ENCODE measurements around the gene ITGBL1.

ITGBL1 gene

DNA sequence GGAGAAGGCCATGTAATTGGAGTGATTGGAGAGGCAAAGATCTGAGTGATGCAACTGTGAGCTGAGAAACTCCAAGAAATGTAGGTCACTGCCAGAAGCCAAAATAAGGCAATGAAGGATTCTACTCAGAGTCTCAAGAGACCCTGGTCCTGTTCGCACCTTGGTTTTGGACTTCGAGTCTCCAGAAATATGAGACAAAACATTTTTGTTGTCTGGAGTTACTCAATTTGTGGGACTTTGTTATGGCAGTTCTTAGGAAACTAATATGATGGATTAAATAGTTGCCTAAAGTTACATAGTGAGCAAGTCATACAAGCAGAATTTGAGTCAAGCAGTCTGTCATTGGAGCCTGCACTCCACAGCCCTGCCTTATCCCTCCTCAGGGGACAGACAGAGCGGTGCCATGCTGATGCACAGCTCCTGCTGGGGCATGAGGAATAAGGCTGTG lies 104.2 kb downstream of the ITGBL1 start:
- in situ Hi-C loops (cut with MboI; ENCODE audit: low sequenced_read_pairs): no loop called here

DNA sequence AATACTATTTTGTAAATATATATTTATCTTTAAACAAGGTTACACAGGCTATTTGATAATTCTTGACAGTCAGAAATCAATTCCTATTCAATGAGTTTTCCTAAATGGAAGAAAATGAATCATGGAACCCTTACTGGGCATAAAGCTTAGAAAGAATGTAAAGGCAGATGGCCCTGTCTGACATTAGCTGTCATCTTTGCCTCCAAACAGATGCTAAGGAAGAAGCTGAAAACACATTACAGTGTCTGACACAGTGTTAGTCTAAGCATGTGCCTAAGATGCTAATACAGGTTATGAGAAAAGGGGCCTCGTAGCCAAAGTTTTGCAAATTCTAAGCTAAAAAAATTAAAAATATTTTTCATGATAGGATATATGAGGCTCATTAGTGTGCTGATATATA lies 112.8 kb downstream of the ITGBL1 start:
- in situ Hi-C loops (cut with MboI; ENCODE audit: low sequenced_read_pairs): no loop called here

DNA sequence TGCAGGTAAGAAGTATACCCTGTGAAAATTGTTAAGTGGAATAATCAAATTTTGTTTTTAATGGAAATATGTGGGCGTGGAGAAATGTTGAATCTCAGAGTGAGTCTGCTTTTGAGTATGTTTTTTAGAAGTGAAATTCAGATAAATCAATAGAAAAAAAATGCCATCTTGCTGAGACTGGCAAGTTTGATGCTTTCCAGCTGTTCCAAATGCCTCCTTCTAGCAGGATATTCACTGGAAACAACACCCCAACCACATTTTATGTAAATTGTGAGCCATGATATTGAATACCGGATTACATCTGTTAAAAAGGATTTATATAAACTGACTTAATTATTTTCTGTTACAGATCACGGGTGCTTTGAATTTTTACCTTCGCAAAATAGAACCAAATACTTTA lies 115.4 kb downstream of the ITGBL1 start:
- in situ Hi-C loops (cut with MboI; ENCODE audit: low sequenced_read_pairs): no loop called here

DNA sequence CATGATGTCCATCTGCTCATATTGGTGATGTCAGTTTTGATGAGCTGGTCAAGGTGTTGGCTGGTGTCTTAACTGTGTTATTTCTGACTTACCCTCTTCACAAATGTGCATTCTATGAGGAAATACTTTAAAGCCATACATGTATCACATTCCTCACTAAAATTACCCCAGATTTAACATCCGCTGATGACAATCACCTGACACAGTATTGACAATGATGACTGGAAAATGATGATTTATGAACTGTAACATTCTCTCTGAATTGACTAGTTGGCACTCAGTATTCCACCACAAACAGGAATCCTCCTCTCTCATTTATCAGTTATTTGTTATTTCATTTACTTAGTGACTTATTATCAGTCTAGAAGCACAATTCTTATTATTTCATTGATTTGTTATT lies 117.3 kb downstream of the ITGBL1 start:
- in situ Hi-C loops (cut with MboI; ENCODE audit: low sequenced_read_pairs): no loop called here

DNA sequence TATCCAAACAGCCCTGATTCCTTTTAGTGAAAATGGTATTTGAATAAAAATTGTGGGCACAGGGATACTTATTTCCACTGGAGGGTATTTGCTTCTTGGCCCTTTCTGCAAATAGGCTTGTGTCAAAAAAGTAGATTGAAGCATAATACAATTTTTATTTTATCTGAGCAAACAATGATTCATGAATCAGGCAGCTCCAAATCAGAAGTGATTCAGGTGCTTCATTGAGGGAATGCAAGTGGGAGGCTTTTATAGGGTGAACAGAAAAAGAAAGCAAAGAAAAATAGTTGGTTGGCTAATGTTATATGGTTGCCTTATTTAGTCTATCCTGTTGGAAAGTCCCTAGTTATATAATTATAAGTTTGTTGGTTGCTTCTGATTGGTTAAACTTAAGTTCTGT lies 117.9 kb downstream of the ITGBL1 start:
- in situ Hi-C loops (cut with MboI; ENCODE audit: low sequenced_read_pairs): no loop called here

DNA sequence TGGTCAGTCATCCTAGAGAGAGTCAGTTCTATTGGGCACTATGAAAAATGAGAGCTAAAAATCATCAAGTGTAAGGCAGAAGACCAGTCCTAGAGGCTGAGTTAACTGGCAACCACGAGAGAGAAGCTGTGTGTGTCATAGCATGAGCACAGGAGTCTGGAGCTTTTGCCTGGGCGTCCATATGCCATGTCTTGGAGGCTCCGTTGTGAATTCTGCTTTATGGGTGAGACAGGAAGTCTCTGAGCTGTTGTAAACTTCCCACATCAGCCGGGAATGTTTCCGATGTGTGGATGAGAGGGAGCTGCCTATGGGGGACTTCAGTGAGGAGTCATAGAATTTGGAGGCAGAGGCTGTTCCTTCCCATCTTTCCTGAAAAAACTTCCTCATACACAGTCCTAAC lies 120.0 kb downstream of the ITGBL1 start:
- in situ Hi-C loops (cut with MboI; ENCODE audit: low sequenced_read_pairs): no loop called here

DNA sequence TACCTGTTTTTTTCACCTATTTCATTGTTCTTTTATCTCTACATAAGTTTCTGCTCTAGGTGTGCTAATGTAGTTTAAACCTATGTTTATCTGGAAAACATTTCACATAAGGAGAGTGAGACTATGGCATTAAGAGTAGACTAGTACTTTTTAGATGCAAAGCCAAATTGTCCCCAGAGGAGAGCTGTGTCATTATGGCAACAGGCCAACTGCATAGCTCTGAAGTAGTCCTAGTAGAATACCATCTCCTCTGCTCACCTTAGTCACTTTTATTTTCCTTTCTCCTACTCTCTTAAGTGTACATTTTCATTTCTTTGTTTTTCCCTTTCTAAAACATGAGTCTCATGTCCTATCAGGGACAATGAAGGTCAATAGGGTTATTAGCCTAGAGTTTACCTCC lies 123.1 kb downstream of the ITGBL1 start:
- in situ Hi-C loops (cut with MboI; ENCODE audit: low sequenced_read_pairs): no loop called here

DNA sequence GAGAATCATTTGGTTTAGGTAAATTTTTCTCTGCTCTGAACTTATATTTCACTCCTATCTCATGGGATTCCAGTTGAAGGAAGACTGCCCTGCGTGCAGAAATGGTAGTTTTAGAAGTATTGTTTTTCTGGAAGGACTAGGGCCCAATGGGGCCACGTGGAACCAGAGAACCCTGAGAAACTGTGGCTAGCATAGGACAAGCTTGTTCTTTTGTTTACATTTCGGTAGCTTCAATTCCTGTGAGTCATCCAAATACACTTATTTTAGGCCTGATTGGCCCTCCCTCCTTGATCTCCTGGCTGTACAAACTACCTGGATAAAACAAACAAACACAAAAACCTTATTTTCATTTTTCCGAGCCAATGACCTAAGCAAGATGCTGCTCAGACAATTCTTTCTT lies 124.0 kb downstream of the ITGBL1 start:
- in situ Hi-C loops (cut with MboI; ENCODE audit: low sequenced_read_pairs): no loop called here

DNA sequence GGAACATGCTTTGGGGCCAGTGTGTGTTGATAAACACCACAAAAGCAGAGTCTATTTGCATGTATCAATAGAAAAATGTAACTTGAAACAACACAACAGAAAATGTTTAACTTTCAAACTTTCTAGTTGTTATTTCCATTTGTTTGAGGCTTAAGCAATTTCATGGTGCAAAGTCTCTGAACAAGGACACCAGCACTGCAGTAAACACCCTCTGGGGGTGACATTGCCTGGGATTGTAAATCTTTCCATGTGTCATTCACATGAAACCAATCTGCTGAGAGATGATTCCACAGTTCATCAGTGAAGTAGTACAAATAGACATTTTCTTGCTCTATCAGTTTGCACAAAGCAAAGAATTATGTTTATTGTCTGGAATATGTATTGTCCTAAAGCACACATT lies 124.5 kb downstream of the ITGBL1 start:
- in situ Hi-C loops (cut with MboI; ENCODE audit: low sequenced_read_pairs): no loop called here

DNA sequence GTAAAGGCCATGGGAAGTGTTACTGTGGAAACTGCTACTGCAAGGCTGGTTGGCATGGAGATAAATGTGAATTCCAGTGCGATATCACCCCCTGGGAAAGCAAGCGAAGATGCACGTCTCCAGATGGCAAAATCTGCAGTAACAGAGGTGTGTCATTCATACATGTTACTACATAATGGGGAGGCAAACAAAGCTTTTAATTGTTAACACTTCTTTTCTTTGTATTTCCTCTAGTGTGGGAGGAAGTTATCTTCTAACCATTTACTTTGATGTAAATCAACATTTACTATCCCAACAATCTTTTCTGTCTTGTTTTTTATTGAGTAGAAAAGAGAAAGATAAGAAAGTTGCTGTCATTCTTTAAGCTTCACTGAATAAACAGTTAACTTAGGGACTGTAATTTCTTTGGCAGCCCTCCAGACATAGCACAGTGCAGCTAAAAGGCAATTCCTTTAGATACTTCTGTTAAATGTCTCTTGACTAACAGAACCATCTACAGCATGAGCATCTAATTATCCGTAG lies 126.9 kb downstream of the ITGBL1 start:
- in situ Hi-C loops (cut with MboI; ENCODE audit: low sequenced_read_pairs): no loop called here

DNA sequence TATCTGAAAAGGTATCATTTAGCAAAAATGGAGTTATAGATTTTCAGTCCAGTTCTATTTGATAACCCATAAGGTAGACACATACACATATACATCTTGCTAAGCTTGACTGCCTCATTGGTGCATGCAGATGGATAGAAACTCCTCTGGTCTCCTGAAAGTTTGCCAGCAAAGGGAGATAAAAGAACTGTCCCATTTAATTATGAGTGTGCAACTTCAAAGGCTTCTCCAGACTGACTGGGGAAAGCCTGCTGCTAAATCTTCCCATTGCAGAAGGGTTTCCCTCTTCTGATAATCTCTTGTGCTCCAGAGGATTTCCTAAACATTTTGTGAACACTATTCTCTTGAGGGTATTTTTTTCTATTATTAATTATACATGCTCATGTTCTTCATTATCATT lies 131.9 kb downstream of the ITGBL1 start:
- in situ Hi-C loops (cut with MboI; ENCODE audit: low sequenced_read_pairs): no loop called here

DNA sequence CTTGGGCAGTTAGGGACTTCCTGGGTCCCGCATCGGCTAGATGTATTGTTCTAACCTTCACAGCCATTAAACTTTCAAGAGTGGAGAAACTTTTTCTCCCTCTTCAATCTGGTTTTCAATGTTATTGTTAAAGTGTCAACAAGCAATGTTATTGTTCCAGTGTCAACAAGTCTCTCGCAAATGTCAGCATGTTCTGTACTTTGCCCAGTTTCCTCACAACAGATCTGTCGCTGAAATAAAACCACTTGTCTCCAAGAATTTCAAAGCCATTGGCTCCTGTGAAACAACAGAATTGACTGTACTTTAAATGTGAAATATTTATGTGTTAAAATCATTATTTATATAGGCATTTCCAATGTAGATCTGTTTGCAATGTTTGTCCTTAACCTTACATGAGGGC lies 138.0 kb downstream of the ITGBL1 start:
- in situ Hi-C loops (cut with MboI; ENCODE audit: low sequenced_read_pairs): no loop called here

DNA sequence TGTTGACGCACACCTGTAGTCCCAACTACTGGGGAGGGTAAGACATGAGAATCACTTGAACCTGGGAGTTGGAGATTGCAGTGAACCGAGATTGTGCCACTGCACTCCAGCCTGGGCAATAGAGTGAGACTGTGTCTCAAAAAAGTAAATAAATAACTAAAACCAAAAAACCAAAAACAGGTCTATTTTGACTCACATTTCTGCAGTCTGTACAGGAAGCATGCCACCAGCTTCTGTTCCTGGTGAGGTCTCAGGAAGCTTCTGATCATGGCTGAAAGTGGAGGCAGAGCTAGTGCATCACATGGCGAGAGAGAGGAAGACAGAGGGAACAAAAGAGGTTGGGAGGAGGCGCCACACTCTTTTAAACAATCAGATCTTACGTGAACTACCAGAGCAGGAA lies 142.5 kb downstream of the ITGBL1 start:
- in situ Hi-C loops (cut with MboI; ENCODE audit: low sequenced_read_pairs): no loop called here

DNA sequence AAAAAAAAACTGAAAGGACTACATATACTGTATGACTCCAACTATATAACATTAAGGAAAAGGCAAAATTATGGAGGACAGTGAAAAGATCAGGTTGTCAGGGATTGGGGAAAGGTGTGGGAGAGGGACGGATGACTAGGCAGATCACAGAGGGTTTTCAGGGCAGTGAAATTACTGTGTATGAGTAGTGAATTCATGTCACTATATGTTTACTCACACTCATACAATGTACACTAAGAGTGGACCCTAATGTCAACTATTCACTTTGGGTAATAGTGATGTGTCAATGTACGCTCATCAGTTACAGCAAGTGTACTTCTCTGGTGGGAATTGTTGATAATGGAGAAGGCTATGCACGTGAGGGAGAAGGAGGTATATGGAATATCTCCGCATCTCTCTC lies 144.3 kb downstream of the ITGBL1 start:
- in situ Hi-C loops (cut with MboI; ENCODE audit: low sequenced_read_pairs): no loop called here

DNA sequence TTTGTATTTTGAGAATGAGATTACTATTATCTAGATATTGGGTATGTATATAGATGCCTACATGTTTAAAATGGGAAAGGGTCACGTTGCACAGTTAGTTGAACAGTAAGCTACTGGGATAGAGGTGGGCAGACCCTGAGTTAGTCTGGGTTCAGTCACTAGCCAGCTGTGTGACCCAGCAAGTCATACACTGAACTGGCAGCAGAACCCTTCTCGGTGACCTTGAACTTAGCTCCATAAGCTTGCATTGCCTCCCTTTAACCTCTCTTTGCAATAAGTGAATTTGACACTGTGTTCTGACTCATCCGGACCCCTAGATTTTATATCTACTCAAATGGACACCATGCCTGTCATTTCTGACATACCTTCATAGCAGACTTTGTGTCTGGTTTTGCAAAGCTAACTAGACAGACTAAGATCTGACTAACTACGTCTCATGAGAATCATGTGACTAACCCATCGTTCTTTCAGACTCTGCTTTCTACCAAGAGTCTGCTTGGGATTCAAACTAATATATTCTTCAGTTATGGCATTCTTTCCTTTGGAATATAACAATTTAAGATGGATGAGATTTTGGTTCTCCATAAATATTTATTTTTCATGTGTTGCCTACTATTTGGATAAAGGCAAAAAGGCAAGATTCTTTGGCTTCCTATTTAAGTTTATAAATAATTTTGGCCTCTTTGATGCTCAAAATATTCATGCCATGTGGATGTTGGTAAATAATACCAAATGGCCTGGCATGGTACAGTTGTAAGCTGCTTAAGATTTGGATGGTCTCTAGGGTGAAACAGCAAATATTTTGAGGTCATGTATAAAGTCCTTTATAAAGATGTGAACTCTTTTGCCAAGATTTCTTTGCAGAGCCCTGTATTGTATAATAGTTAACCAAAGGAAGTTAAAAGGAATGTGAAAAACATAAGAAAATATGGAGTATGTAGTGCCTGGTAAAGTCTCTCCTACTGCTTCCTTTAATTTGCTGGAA lies 159.3 kb downstream of the ITGBL1 start:
- in situ Hi-C loops (cut with MboI; ENCODE audit: low sequenced_read_pairs): no loop called here

DNA sequence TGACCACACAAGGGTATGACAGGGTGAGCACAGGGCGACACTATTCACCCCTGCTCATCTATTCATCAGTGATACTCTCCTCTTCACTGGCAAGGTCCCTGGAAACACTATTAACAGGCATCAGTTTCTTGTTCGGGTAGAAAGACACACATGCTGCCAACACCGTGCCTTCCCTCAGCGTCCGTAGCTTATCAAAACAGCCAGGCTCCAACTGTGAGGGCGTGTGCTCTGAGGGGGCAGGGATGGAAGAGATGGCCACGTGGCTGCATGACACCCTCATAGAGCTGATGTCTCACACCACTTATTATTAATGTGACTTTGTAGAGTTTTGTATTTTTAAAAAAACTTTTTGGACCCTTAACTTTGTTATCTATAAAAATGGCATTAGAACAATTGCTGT lies 160.3 kb downstream of the ITGBL1 start:
- in situ Hi-C loops (cut with MboI; ENCODE audit: low sequenced_read_pairs): no loop called here

DNA sequence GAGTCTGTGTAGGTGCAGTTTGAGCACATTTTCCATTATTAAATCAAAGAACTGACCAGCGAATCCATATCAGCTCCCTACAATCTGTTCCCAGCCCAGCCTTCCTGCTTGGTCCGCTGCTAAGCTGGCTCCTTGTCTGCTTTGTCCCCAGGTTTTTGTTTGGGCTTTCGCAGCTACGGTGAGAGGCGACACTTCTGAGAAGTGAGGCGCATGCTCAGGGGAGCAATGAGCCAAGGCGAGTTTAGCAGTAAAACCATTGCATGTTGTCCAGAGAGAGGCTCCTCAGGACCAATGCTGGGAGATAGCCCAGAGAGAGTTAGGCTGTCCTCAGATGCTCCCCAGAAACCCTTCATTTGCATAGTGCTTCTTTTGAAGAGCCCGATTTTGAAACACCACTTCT lies 162.0 kb downstream of the ITGBL1 start:
- in situ Hi-C loops (cut with MboI; ENCODE audit: low sequenced_read_pairs): no loop called here

DNA sequence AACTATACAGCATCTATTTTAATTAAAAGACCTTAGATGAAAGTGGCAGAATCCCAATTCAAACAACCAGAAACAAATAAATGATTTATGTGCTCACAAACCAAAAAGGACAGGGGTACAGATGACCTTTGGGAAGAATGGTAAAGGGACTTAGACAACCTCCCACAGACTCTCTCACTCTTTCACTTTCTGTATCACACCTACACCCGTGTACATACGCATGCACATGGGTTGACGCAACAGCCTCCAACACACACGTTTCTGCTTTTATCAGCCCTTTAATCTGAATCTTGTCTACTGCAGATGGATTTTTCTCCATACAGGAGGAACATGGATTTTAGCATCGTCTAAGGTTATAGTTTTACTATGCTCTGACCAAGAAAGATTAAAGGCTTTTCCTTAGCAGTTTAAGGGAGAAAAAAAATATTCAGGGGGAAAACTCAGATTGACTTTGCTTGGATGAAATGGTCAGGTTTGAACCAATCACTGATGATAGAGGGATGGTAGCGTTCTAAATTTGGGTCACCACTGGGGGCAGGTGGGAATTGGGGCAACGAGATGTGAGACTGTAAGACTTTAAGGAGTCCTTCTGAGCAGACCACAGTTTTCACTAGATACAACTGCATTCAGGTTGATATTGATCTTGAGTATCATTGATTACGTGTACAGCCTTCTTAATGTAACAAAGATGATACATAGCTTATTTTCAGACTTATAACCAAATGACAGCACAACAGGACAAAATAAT lies 166.1 kb downstream of the ITGBL1 start:
- in situ Hi-C loops (cut with MboI; ENCODE audit: low sequenced_read_pairs): no loop called here

DNA sequence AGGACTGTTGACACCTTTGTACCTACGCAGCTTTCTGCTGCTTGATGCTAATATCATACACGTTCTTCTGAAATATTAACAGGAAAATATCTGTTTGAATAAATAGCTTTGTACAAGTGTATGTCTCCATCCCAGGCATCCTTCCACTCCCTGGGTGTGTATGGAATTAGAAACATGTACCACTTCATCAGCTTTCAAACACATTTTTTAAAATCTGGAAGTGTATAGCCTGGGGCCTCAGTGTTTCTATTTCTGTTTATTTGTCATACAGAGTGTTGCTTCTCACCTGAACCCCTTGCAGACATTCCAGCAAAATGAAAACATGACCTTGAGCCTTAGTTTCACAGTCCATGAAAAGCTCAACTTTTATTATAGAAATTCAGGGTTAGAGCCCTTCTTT lies 168.6 kb downstream of the ITGBL1 start:
- in situ Hi-C loops (cut with MboI; ENCODE audit: low sequenced_read_pairs): no loop called here

DNA sequence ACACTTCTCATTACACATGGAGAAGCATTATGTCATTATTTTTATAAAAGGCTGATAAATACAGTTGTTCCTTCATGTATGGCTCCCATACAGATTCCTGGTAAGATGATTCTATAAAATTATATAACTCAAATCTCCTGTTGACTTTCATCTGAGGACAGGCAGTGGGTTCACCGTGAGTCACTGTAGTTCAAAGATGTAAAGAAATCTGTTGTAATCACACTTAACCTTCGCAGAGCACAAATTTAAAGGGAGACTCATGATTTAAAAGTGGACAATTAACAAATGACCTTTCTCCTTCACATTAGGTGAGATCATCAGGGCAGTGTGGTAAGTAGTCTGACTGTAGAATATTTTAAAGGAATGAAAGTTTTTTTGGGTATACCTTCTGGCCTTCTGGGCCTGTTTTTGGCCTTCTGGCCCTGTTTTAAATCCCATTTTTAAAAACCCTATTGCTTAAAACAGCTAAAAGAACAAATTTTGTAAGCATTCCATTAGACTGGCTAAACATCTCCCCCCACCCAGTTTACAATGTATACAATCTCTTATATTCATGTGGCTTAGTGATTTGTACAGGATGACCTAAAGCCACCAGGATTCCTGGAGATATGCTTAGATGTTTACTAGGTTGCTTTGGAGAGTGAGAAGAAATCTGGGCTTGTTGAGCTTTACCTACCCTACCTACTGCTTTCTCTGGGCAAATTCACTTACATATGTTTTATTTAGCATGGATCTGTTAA lies 171.2 kb downstream of the ITGBL1 start:
- in situ Hi-C loops (cut with MboI; ENCODE audit: low sequenced_read_pairs): no loop called here
